DMS 273 treated with DMSO at 0.1 percent for 48 hours (cell line): ENCODE data around the gene WASHC2C.
"Not testable (repeated sequence)": the region's sequence is repeated elsewhere in the genome, so short reads cannot be mapped to it uniquely, and the experiment has no call there.

Source experiments
- DNase-seq: peaks from one replicate; lab custom pipeline; 2025; lab: John Stamatoyannopoulos, UW

The WASHC2C gene

GRCh38 chr10:45726703-45727420, at the start of gene WASHC2C:
Gene WASHC2C, plus strand, starts transcription at chr10:45727266. Its CDS starts 52 bp downstream, at chr10:45727318.
- DNase-seq = peak; percentile 10

GRCh38 chr10:45678467-45678866, 48.6 kb upstream of the WASHC2C start:
- not testable (repeated sequence) for DNase-seq

- DNase-seq = not testable (repeated sequence)
These were observed 16.8 kb upstream of the WASHC2C start for GRCh38 chr10:45710200-45710796.

DNA sequence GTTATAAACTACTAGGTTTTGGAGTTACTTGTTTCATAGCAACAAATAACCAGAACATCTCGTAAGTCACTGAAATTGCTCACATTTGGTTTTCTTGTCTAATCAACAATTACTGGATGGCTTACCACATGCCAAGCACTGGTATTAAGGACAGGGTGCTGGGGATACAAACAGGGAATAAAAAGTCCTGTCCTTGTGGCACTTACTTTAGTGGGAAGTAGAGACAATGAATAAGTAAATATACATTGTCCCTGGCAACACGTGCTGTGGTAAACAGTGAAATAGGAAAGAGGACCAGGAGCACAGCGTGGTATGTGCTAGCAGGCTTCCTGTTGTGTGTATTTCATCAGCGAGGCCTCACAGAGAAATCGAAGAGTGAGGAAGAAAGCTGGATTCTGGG, 15.8 kb upstream of the WASHC2C start:
- DNase-seq = not testable (repeated sequence)

DNA sequence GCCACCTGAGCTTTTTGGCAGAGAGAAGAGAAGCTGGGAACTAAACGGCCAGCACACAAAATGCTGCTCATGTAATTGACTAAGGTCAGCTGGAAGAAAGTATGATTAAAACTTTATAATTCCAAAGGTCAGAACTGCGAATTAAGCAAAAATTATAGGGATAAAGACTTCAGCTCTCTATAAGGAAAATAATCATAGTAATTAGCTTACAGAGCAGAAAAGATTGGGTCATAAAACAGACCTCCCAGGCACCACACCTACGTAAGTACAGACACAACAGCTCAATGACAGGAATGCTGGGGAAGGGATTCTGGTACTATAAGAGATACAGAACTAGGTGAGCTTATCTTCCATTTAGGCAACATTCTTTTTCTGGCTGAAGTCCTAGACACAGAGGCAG, 10.0 kb upstream of the WASHC2C start:
- DNase-seq = not testable (repeated sequence)

DNA sequence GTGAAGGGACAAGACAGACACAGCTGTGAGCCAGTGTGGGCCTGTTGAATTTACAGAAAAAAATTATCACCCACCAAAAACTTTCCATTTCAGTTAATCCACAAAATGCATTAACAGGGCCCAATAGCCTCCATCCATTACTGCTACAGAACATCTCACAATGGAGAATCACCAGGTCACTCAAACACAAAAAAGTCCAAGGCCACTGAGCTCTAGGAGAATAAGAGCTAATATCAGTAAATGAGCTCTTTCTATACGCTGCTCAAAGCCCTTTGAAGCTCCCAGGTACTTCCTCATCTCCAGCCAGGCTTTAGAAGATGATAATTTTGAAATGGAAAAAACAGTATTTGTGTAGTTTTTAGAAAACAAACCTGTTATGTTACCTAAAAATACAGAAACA, 9.4 kb upstream of the WASHC2C start:
- not testable (repeated sequence) for DNase-seq

GRCh38 chr10:45721503-45721902, 5.6 kb upstream of the WASHC2C start:
- DNase-seq = not testable (repeated sequence)

DNA sequence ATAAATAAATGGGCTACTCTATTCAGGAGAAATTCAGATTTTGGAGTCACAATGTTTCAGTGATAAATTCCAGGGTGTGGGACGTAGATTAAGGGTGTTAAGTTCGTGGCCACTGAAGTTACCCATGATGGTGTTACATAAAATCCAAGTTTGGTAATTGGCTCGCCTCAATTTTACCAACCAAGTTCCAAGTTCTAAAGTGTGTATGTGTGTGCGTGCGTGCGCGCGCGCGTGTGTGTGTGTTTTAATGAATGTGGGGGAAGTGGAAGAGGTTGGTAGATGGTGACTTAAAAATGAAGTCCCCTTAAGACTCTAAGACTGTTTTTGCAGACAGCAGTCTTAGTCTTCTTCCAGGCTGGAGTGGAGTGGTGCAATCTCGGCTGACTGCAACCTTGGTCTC, 3.2 kb upstream of the WASHC2C start:
- DNase-seq = not testable (repeated sequence)

GRCh38 chr10:45727421-45727965, 427 bp downstream of the WASHC2C start:
- DNase-seq = not testable (repeated sequence)

- not testable (repeated sequence) for DNase-seq
These were observed 7.4 kb downstream of the WASHC2C start for GRCh38 chr10:45734449-45734848.

- DNase-seq = not testable (repeated sequence)
These were observed 7.8 kb downstream of the WASHC2C start for GRCh38 chr10:45734867-45735266.

DNA sequence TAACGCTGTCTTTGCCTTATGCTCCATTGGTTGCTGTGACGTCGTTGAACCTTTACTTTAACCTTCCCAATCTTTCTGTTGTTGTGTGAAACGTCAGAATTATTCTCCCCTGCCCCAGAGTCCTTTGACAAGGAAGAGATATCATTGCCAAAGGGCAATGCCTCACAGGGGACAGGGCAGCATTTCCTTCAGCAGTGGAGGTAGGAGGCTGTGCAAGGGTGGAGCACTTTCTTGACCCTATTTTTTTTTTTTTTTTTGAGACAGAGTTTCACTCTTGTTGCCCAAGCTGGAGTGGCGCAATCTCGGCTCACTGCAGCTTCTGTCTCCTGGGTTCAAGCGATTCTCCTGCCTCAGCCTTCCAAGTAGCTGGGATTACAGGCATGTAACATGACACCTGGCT, 14.5 kb downstream of the WASHC2C start:
- not testable (repeated sequence) for DNase-seq

DNA sequence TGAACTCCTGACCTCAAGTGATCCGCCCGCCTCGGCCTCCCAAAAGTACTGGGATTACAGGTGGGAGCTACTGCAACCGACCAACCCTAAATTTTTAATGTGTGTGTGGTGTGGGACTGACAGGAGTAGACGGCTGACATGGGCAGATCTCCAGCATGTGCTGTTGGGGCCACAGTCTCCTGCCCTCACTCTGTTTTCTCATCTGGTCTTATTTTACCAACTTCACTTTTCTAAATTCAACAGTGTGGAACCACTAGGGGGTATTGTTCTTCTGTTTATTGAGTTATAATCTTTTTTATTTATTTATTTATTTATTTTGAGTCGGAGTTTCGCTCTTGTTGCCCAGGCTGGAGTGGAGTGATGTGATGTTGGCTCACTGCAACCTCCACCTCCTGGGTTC, 14.9 kb downstream of the WASHC2C start:
- DNase-seq = not testable (repeated sequence)

- not testable (repeated sequence) for DNase-seq
These were observed 24.1 kb downstream of the WASHC2C start for GRCh38 chr10:45751141-45751540.

DNA sequence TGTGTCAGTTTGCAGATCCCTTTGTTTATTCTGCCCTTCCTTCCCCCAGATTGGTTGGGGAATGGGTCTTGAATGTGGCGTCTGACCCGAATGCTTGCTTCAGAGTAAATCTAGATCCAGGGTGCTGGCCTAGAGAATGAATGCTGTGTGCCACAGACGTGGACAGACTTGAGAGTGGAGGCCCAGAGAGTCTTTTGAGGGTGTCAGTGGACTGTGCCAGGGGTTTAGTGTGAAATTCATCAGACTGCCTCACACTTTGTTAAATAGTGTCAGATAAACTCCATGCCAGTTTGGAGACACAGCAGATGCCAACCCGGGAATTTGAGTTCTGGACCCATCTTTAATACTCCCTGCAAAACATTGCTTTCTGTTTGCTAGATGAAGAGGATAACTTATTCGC, 25.1 kb downstream of the WASHC2C start:
- not testable (repeated sequence) for DNase-seq

DNA sequence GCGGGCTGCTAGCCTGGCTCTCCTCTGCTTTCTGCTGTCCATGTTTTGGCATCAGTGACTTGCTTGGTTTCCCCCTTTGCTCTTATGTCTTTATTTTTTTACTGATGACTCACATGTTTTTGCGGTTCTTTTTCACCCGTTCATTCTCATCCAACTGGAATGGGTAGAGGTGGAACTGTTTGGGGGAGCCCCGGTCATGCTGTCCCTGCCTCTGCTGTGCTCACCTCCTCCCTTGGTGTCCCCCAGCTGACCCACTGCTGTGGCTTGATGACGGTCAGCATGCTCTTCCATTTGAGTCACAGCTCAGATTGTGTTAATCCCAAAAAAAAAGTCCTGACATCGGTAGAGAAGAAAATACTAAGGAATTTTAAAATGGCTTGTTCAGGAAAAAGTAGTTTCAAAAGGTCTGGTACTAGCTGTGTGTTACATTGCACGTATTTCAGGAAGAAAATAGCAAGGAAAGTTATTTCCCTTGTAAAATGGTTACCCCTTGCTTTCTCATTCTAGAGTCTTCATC, 27.0 kb downstream of the WASHC2C start:
- not testable (repeated sequence) for DNase-seq

DNA sequence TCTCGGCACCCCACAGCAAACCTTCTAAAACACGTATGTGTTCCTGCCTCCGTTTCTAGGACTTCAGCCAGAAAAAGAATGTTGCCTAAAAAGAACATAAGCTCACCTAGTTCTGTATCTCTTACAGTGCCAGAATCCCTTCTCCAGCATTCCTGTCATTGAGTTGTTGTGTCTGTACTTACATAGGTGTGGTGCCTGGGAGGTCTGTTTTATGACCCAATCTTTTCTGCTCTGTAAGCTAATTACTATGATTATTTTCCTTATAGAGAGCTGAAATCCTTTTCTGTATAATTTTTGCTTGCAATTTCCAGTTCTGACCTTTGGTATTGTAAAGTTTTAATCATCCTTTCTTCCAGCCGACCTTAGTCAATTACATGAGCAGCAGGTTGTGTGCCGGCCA, 28.0 kb downstream of the WASHC2C start:
- not testable (repeated sequence) for DNase-seq

GRCh38 chr10:45756065-45756464, 29.0 kb downstream of the WASHC2C start:
- DNase-seq = not testable (repeated sequence)

DNA sequence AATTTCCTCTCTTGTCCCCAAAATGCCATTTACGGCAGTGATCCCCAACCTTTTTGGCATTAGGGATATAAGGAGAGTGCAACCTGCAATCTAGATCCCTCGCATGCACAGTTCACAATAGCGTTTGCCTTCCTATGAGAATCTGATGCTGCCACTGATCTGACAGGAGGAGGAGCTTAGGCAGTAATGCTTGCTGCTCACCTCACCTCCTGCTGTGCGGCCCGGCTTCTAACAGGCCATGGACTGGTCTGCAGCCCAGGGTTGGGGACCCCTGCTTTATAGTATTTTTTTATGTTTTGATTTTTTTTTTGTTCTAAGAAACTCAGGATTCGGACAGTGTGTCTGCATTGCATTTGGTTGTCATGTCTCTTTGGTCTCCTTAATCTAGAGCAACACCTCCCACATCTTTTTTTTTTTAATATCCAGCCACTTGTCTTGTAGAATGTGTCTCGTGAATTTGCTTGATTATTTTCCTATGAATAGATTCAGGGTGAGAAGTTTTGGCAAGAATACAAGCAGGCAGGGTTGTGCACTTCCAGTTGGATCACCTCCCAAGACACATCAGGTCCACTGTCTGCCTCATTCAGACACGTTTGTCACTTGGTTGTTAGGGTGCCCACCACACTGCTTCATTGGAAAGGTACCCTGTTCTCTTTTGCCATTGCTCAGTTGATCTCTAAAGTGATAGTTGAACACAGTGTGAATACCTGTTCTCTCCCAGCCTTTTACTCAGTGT, 30.8 kb downstream of the WASHC2C start:
- not testable (repeated sequence) for DNase-seq

DNA sequence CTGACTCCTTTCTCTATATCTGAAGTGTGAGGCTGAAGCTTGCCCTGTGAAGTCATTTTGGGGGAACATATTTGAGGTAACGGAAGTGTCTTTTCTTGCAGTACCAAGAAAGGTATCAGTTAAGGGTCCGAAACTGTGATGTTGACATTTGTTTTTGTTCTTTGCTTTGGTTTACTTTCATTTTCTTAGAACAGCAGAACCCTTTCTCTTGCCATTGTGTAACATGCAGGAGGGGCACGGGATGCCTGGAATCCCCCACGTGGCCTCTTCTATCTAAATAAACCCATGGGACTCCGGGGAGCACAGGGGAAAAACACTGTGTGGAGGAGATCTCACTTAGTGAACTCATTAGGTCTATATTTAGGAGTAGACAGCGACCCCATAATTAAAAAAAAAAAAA, 34.6 kb downstream of the WASHC2C start:
- not testable (repeated sequence) for DNase-seq

GRCh38 chr10:45763037-45763436, 36.0 kb downstream of the WASHC2C start:
- DNase-seq = not testable (repeated sequence)

DNA sequence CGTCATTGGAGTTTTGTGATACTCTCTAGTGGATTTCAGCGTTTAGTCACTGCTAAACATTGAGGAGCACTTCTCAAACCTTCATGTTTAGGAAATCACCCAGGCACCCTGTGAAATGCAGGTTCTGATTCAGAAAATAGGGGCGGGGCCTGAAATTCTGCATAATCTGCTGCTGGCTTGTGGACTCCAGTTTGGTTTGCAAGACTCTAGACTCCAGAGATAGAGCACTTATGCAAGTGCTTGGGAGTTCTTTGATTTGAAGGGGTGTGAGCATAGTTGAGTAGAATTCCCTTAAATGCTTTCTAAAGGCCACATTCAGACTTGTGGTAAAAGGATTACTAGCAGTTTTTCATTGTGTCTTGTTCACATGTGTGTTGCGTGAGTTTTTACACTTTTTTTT, 41.3 kb downstream of the WASHC2C start:
- DNase-seq = not testable (repeated sequence)
